Stimulated activated CD8-positive, alpha-beta memory T cell treated with anti-CD3 and anti-CD28 coated beads, Interleukin-7, amount 100 ng/mL, for 1 hour (primary cell): ENCODE data around the gene PNMT.
"Not testable (repeated sequence)": the region's sequence is repeated elsewhere in the genome, so short reads cannot be mapped to it uniquely, and the experiment has no call there.

ENCODE experiments used
- DNase-seq, 2 donors: peaks; one replicate each; pipeline ENCODE4 v3.0.0-alpha.2; 2020; ENCODE audit warnings: low read depth in 2 of 2

Gene PNMT

DNA sequence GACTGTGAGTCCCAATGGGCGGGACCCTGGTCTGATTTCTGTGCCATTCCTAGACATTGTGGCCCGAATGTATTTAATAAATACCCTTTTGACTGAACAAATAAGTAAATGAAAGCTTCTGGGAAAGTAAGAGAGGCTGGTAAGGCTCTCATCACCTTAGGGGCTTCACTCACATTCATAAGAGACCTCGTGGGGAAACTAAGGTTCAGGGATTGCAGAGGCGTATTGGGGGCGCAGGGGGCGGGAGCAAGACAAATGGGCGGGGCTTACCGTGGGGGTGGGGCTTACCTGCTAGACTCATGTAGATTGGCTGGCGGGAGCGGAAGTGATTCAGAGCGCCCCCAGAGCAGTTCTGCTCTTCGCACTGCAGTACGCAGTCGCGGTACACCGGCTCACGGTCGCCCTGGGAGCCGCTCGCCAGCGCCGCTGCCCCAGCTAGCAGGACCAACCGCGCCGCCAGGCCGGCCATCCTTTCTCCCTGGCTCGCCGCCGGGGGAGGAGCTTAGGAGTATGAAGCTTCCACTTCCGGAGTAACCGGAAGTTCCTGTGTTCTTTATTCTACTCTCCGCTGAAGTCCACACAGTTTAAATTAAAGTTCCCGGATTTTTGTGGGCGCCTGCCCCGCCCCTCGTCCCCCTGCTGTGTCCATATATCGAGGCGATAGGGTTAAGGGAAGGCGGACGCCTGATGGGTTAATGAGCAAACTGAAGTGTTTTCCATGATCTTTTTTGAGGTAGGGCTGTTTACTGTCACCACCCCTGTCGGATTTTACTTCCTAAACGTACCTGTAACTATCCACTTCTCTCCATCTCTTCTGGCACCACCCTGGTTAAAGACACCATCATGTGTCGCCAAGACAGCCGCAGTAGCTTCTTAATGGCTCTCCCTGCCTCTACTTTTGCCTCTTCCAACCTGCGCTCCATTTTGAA, 19.6 kb downstream of the PNMT start, which contains the start of gene PGAP3:
Gene PGAP3 (minus strand): TSS at position 512 of the 929 bp plus-strand sequence. CDS start 43 bp downstream, at position 469.
- DNase-seq = peak; percentile 57 to 74

DNA sequence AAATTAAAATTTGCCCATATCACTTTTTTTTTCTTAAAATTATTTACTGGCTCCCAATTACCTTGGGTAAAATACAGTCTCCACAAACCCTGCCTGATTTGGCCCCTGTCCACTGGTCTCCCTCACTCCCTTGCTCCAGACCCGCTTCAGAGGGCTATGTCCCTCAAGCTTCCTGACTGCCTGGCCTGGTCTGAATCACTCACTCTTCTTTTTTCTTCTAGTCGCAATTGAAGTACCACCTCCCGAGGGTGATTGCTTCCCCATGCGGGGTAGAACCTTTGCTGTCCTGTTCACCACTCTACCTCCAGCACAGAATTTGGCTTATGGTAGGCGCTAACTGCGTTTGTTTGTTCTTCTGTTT, 20.2 kb downstream of the PNMT start:
- no peak for DNase-seq

DNA sequence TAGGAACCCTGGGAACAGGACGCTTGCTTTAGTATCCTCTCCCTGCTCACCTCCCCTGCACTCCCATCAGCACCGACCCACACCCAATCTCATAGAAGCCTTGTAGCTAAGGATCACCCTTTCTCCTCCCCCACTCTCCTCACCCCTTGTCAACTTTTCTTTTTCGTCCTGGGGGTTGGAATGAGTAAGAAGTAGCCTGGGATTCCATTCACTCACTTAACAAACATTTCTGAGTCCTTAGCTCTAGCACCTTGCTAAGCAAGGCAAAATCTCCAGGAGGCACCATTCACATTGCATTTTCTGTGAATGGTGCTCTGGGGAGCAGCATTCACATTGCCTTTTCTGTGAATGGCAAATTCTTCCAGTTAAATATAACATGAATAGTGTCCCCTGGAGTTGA, 20.7 kb downstream of the PNMT start:
- DNase-seq = no peak

DNA sequence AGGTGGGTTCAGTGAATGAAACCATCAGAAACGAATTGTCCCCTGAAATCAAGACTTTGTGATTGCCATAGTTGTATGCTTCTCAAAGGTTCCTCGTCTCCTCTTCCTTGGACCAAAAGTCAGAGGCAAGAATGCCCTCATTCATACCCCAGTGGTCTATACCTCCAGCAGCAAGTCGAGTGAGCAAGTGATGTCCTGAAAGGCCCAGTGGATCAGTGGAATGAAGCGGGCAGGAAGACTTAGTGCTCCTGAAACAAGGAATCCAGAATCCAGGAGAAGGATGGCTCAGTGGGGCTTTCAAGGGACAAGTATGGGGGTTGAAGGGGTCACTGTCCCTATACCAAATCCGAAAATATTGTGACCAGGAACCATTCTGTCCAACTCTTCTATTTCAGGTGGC, 26.3 kb downstream of the PNMT start:
- DNase-seq = no peak

DNA sequence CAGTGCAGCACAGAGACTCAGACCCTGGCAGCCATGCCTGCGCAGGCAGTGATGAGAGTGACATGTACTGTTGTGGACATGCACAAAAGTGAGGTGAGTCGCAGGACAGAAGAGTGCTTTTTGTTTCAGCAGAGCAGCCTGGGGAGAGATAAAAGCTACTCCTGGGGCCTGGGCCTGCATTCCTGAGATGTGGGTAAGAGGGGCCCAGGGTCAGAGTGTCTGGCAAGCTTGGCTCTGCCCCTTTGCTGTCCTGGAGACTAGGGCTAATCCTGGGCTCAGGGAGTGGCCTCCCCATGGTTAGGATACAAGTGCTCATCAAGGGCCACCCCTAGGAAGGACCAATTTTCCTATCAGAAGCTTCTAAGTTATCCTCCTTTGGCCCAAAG, 26.8 kb downstream of the PNMT start:
- DNase-seq = no peak

DNA sequence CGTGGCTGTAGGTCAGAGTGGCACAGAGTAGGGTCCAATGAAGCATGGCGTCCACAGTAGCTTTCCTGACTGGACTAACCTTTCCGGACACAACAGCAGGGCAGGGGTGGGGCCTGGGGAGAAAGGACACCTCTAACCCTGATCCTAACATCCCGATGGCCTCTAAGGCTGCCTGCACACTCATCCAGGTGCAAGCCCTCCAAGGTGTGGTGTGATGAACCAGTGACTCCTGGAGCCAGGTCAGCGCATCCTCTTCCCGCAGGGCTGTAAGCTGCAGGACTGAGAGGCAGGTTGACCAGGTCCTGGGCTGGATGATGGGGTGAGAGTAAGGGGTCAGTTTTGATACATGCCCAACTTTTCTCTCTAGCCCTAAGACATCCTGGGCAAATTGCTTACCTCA, 28.5 kb downstream of the PNMT start:
- no peak for DNase-seq

DNA sequence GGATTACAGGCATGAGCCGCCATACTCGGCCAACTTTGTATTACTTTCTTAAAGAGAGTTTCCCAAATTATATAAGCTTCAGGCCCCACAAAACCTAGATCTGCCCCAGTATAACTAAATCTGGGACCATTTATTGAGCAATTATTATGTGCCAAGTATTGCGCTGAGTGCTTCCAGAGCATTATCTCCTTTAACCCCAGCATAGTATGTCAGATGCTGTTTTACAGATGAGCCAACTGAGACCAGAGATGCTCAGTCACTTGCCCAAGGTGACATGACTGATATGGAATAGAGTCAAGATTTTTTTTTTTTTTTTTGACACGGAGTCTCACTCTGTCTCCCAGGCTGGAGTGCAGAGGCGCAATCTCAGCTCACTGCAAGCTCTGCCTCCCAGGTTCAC, 29.7 kb downstream of the PNMT start:
- no peak for DNase-seq

DNA sequence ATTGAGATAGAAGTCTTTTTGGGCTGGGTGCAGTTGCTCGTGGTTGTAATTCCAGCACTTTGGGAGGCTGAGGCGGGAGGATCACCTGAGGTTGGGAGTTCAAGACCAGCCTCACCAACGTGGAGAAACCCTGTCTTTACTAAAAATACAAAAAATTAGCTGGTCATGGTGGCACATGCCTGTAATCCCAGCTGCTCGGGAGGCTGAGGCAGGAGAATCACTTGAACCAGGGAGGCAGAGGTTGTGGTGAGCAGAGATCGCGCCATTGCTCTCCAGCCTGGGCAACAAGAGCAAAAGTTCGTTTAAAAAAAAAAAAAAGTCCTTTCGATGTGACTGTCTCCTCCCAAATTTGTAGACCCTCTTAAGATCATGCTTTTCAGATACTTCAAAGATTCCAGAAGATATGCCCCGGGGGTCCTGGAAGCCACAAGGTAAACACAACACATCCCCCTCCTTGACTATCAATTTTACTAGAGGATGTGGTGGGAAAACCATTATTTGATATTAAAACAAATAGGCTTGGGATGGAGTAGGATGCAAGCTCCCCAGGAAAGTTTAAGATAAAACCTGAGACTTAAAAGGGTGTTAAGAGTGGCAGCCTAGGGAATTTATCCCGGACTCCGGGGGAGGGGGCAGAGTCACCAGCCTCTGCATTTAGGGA, 31.0 kb downstream of the PNMT start:
- DNase-seq = not testable (repeated sequence)

DNA sequence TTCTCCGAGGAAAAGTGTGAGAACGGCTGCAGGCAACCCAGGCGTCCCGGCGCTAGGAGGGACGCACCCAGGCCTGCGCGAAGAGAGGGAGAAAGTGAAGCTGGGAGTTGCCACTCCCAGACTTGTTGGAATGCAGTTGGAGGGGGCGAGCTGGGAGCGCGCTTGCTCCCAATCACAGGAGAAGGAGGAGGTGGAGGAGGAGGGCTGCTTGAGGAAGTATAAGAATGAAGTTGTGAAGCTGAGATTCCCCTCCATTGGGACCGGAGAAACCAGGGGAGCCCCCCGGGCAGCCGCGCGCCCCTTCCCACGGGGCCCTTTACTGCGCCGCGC, 31.5 kb downstream of the PNMT start, which contains the start of gene ERBB2:
Gene ERBB2 (plus strand): TSS at position 247 of the 330 bp plus-strand sequence. CDS start 175 bp downstream, outside the sequence.
- DNase-seq = no peak

DNA sequence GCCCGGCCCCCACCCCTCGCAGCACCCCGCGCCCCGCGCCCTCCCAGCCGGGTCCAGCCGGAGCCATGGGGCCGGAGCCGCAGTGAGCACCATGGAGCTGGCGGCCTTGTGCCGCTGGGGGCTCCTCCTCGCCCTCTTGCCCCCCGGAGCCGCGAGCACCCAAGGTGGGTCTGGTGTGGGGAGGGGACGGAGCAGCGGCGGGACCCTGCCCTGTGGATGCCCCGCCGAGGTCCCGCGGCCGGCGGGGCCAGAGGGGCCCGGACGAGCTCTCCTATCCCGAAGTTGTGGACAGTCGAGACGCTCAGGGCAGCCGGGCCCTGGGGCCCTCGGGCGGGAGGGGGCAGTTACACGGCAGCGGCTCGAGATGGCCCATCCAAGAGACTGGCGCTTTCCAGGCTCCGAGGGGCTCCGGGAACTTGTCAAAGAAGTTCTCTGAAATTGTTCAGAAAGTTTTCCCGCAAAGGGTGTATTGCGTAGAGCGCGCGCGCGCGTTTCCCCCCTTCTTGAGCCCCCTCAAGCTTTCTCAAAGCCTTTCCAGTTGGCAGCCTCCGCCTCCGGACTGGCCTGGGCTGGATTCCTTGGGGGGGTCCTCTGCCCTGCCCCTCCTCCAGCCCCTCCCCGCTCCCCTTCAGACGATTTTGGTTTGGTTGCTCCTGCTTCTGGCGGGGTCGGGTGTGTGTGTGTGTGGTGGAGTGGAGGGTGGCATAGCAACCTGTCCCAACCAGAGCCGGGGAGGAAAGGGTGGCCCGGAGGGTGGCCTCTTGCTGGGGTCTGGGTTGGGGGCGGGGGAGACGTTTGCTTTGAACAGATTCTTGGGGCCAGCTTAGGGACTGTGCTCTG, 32.1 kb downstream of the PNMT start:
- DNase-seq = no peak

DNA sequence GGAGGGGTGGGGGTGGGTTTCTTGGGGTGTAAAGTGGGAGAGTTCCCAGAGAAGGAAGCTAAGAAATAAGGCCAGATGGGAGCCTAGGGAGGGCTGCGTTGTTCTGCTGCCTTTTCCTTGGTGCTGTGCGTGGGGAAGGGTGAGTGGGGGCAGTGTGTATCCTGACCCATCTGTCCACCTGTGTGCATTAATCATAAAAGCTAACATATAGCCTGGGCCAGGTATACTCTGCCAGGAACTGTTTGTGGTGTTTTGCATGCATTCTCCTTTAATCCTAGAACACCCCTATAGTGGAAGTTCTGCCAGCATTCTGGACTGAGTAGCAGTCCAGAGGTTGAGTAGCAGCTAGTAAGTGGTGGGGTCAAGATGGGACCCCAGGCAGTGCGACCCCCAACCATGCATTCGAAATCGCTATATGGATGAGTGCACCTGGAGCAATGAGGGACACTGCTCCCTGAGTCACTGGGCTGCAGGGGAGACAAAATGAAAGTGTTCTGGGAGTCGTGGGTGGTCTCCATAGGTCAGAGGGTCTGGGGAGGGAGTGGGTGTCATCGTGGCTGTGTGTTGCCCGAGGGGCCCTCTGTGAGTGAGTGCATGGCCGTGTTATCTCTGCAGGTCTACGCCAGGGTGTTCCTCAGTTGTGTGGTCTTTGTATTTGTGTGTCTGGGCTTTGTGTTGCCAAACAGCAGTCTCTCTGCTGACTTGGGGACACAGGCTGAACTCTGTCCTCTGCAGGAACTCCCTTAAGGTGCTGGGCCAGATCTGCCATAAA, 32.9 kb downstream of the PNMT start:
- no peak for DNase-seq

DNA sequence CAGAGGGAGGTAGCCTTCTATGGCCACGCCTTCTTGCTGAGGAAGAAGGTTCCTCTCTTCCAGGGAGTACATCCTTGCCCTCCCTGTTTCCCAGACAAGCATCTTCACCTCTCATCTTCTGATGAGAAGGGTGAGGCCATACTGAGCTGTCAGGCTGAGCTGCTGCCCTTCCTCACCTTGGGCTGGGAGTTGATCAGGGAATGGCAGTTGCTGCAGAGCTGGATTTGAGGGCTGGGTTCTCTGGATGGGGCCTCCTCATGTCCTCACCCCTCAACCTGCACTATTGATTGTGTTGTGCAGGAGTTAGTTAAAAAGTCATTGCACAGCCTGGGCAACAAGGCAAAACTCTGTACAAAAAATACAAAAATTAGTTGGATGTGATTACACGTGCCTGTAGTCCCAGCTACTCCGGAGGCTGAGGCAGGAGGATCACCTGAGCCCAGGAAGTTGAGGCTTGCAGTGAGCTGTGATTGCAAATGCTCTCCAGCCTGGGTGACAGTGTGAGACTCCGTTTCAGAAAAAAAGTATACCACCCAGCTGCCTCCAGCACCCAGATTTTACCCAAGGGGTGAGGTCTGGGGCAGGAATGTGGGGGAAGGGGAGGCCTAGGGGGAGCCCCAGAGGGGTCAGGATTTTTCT, 33.6 kb downstream of the PNMT start:
- DNase-seq = no peak

DNA sequence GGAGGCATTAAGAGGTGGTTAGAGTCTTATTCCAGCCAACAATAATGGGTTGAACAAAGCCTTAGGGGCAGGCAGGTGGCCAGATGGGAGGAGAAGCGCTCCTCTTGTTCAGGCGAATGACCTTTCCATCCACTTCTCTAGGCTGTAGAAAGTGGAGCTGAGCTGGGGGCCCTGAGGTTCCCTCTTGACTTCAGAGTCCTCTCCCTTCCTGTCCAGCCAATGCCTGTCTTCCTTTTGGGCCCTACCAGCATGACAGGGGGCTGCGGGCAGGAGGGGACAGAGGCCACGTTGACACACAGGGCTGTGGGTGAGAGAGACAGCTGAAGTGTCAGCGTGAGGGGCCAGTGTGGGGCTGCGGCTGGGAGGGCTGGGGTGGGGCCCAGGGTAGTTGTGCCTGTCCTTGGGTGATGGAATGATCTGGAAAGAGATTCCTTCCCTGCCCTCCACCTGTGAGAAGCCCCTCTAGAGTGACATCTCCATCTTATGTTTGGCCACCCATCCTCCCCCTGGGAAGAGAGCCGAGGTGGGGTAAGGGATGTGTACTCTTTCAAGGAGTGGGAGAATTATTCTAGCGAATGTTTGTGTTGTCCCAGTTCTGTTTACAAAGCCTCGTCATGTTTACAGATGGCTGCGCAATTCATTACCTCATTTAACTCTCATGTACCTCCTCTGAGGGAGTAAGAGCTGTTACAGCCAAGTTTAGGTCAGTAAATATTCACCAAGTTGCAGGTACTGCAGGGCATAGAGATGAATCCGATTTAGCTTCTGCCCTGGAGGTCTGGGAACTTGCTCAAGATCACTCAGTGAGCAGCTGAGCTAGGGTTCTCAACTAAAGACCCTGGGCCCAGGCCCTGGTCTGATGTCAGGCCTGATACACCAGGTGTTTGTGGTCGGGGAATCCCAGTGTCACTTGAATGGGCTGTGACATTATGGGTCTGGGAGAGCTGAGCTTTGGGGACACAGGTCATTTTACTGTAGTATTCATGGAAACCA, 34.9 kb downstream of the PNMT start:
- DNase-seq = no peak

DNA sequence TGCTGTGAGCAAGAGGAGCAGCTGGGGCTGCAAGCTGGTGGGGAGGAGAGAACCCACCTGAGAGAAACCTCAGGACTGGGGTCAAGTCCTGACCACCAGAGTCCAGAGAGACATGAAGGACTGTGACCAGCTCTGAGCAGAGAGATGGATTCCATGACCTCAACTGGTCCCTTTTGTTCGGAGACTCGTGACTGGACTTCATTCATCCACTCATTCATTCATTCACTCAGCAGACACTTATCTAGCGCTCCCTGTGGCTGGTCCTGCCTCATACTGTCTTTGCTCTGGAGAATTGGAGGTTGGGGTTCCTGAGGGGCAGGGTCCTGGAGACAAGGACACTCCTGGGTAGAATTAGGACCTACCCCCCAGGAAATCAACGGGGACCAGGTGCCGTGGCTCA, 35.7 kb downstream of the PNMT start:
- DNase-seq = no peak

DNA sequence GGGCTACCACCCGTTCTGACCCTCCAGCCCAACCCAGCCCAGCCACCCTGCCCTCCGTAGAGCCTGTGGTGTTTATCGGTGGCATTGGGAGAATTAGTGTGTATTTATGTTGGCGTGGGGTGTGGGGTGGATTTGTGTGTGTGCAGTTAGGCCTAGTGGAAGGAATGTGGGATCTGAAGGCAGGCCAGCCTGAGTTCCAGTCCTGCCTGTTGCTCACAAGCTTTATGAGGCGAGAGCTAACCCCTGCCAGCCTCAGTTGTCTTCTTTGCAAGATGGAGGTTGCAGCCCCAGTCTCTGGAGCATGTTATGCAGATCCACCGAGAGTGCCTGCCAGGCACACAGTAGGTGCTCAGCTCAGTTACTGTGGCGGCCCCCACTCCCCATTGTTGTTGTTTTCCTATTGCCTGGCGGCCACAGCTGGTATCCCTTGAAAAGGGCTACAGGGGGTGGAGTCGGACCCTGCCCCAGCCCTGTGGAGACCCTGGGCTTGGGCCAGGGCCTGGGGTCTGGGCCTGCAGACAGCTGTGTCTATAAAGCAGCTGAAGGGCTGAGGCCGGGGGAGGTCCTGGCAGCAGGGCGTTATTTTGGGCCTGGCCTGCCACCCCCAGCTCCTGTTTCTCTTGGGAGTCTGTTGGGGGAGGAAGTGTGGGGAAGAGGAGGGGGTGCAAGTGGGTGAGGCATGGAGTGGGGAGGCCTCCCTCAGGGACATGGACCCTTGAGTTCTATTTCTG, 36.7 kb downstream of the PNMT start:
- DNase-seq = no peak

DNA sequence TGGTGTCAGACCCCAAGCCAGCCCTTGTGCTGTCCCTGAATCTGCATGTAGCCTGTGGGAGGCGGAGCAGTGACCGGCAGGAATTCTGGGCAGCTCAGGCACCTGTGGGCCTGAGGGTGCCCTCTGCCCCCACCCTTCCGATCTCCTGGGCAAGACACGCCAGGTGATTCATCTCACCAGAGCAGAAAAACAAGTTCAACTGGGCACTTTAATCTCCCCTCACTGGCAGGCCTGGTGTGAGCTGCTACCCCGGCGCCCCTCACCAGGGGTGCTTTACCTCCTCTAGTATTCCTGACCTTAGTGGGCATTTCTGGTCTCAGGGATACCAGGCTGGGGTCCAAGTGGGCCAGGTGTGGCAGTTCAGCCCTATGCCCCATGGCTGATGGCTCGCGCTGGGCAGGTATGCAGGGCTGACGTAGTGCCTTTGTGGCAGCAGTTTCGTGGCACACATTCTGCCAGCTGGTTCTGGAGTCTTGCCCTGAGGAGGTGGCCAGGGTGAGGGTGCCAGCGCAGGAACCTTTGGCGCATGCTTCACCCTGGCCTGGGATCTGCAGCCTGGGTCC, 37.6 kb downstream of the PNMT start:
- no peak for DNase-seq

DNA sequence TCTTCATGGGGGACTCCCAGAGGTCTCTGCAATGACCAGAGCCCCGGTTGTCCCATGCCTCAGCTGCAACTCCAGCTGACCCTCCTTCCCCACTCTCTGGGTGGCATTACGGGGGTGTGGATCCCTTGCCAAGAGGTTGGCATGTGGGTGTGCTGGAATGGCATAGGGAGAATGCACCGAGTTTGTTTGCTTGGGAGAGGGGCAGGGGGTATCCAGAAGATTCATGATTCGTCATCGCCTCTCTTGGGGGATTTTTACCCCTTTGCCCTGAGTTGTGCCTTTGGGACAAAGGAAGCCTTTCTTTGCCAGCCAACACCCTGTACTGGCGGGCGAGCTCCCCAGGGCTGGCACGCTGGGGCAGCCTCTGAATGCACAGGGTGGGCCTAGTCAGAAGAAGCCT, 38.1 kb downstream of the PNMT start:
- no peak for DNase-seq

DNA sequence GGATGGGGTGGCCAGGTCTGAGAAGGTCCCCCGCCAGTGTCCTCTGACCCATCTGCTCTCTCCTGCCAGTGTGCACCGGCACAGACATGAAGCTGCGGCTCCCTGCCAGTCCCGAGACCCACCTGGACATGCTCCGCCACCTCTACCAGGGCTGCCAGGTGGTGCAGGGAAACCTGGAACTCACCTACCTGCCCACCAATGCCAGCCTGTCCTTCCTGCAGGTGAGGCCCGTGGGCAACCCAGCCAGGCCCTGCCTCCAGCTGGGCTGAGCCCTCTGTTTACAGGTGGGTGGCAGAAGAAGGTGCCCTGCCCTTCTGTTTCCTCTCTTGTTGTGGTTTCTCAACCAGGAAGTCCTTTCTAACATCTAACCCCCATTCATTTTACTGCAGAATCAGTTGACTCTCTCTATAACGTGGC, 38.7 kb downstream of the PNMT start:
- no peak for DNase-seq
